Prostate gland (tissue), 2 donors: ENCODE measurements around the gene TRAFD1. TPM values are rescaled to one million over a fixed set of nuclear protein-coding genes. Genes with fewer than 3 reads are reported as not detected.

ENCODE experiments used
- DNase-seq: peaks from one replicate; pipeline ENCODE4 v3.0.0-alpha.2; 2019; ENCODE audit warnings: low spot score
- H3K27ac ChIP-seq, 2 donors: fragments of 200-600 bp; sonication (generic); 2 replicates each; pipeline ENCODE4 v1.5.1; 2017 to 2019
- H3K27me3 ChIP-seq: fragments of 200-600 bp; sonication (generic); replicated peaks from 2 replicates; pipeline ENCODE4 v1.5.1; 2019; ENCODE audit not compliant: insufficient read depth
- H3K36me3 ChIP-seq, 2 donors: fragments of 200-600 bp; sonication (generic); 1 replicate in 1 of 2; 2 replicates in 1 of 2; pipeline versions ENCODE4 v1.5.1 to v1.8.1; 2017 to 2019
- H3K4me1 ChIP-seq: fragments of 200-600 bp; sonication (generic); replicated peaks from 2 replicates; pipeline ENCODE4 v1.5.1; 2019
- H3K4me3 ChIP-seq, 2 donors: fragments of 200-600 bp; sonication (generic); 2 replicates each; pipeline ENCODE4 v1.5.1; 2017 to 2019
- H3K9me3 ChIP-seq: fragments of 200-600 bp; sonication (generic); 2 replicates; pipeline ENCODE4 v1.5.1; 2017
- CTCF ChIP-seq, 4 experiments: fragments of 200-600 bp in 2 of 4; fragments of 450-650 bp in 2 of 4; sonication (generic) in 2 of 4; IDR thresholded peaks; 1 replicate in 3 of 4; 2 replicates in 1 of 4; pipeline ENCODE4 v1.5.1; 2016 to 2019; ENCODE audit warnings: antibody characterized with exemption in 4 of 4, mild to moderate bottlenecking in 2 of 4, moderate library complexity in 2 of 4
- POLR2A ChIP-seq: fragments of 450-650 bp; IDR thresholded peaks from one replicate; pipeline ENCODE4 v1.6.1; 2016; ENCODE audit warnings: antibody characterized with exemption, mild to moderate bottlenecking
- POLR2AphosphoS5 ChIP-seq: sonication (generic); formaldehyde crosslinking; IDR thresholded peaks from one replicate; pipeline ENCODE4 v1.6.1; 2017; ENCODE audit warnings: antibody characterized with exemption
- WGBS: methylation state at CpG from one replicate; pipeline ENCODE4 v1.1.5; 2018; 5-methylcytosine and 5-hydroxymethylcytosine counted together
- intact Hi-C: fragments of 100-400 bp; cut with DNase I; formaldehyde crosslinking; loops from one replicate; pipeline ENCODE4 v1.14.2; 2022
- total RNA-seq, 2 donors: library from RNA; depleted of rRNA; stranded (reverse); fragments of >200 nt; gene quantifications; one replicate each; pipeline ENCODE4 v1.1.0, GENCODE V29; 2016

The TRAFD1 gene
- total RNA-seq, 2 donors from 2014 or later: 44.8 to 56.4 TPM

GRCh38 chr12:112191201-112191600, 65.8 kb downstream of the TRAFD1 start:
- 49% methylated on average over 2 of the region's 2 CpGs for WGBS
- peaks cover 0 to 17% of the 10 kb centered on the region in 2 donors for H3K36me3 ChIP-seq

GRCh38 chr12:112191840-112192321, 66.5 kb downstream of the TRAFD1 start:
- Histone ChIP-seq H3K9me3 (no peaks in the 10 kb centered on the region), H3K27me3 (no peaks in the 10 kb centered on the region), H3K4me1 (no peaks in the 10 kb centered on the region), H3K27ac (peak overlapping the region; percentile 50 to 62), H3K36me3 (peaks cover 0 to 17% of the 10 kb centered on the region in 2 donors), H3K4me3 (no peak overlapping the region)
- DNase-seq: peak; percentile 74
- whole genome bisulfite sequencing: 41% methylated on average over 4 of the region's 4 CpGs
- TF ChIP-seq CTCF (IDR thresholded peaks at IDR 0.05): no peak
- TF ChIP-seq POLR2AphosphoS5: peak; percentile 81
- intact Hi-C loops: no loop called here

More at GRCh38 chr12:112191201-112191600, 65.8 kb downstream of the TRAFD1 start:
- Histone ChIP-seq H3K27me3 (no peaks in the 10 kb centered on the region), H3K9me3 (no peaks in the 10 kb centered on the region), H3K27ac (peak overlapping the region; percentile 21 to 62), H3K4me1 (no peaks in the 10 kb centered on the region), H3K4me3 (no peak overlapping the region)
- intact Hi-C loops: no loop called here
- TF ChIP-seq POLR2A: no peak
- no peak for TF ChIP-seq CTCF (IDR thresholded peaks at IDR 0.05)
- TF ChIP-seq POLR2AphosphoS5: no peak
- DNase-seq: no peak

DNA sequence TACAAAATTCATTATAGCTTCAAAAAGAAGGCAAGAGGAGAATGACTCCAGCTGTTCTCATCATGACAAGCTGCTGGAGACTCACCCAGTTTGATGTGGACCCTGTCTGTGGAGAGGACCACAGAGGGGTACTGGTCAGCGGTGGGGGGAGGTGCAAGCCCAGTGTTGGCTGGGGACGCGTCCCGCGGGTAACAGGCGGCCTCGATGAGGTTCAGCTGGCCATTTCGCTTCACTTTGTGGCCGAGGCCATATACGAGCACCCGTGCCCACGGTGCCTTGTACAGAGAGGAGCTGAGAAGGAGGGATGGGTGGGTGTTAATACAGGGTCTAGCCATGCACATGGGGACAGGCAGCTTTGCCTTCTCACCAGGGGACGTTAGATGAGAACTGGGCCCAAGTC, 67.1 kb downstream of the TRAFD1 start:
- H3K36me3 ChIP-seq: peaks cover 0 to 17% of the 10 kb centered on the region in 2 donors
- no peak for DNase-seq
- no peak overlapping the region for H3K4me3 ChIP-seq
- no peaks in the 10 kb centered on the region for H3K9me3 ChIP-seq
- 92% methylated on average over 13 of the region's 13 CpGs for WGBS
- H3K4me1 ChIP-seq: no peaks in the 10 kb centered on the region
- TF ChIP-seq POLR2A (no peak), POLR2AphosphoS5 (no peak), CTCF (IDR thresholded peaks at IDR 0.05) (no peak)
- peak overlapping the region; percentile 50 to 62 for H3K27ac ChIP-seq
- intact Hi-C loops: no loop called here
- no peaks in the 10 kb centered on the region for H3K27me3 ChIP-seq

DNA sequence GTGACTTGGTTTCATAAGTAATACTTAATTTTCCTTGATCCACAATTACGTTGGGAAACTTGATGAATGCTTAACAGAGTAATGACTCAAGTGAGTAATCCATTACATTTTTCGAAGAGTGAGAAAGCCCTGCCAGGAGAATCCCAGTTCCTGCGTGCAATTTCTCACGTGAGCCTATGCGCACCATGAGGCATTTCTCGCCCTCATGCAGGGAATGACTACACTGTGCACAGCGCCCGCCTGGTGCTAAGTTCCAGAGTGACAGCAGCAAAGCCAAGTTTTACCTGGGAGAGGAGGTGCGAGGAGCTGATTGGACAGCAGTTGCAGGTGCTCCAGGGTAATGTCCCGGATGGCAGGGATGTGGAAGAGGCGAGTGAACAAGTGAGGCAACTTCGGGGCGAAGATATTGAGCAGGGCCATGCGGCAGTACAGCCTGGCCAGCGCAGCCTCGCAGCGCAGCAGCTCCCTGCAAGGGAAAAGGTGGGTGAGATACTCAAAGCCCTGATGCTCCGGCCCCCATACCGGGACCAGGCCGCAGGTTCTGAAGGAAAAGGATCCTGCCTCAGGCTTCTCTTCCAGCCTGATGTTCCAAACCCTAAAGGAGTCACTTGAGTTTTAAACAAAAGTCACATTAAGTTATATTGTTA, 69.4 kb downstream of the TRAFD1 start:
- intact Hi-C loops: loop anchor here (5.0 kb wide), 1 partner anchor 188 kb away; the partner anchor contains the start of gene HECTD4
- Histone ChIP-seq H3K36me3 (peaks cover 0 to 17% of the 10 kb centered on the region in 2 donors), H3K27ac (no peak overlapping the region), H3K27me3 (no peaks in the 10 kb centered on the region), H3K4me3 (no peak overlapping the region), H3K9me3 (no peaks in the 10 kb centered on the region), H3K4me1 (no peaks in the 10 kb centered on the region)
- WGBS: 94% methylated on average over 20 of the region's 20 CpGs
- TF ChIP-seq POLR2AphosphoS5 (no peak), CTCF (IDR thresholded peaks at IDR 0.05) (no peak), POLR2A (no peak)
- no peak for DNase-seq
